Esophagus muscularis mucosa (tissue), 4 donors: ENCODE data around the gene EFEMP2. TPM values are rescaled to one million over a fixed set of nuclear protein-coding genes. Genes with fewer than 3 reads are reported as not detected.
"Not testable (repeated sequence)": the region's sequence is repeated elsewhere in the genome, so short reads cannot be mapped to it uniquely, and the experiment has no call there.

Experiments used
- DNase-seq: peaks from one replicate; pipeline ENCODE4 v3.0.0-alpha.2; 2017; ENCODE audit errors: extremely low spot score
- H3K27ac ChIP-seq, 4 donors: fragments of 200-600 bp; sonication (generic); replicated peaks in 1 of 4; 1 replicate in 3 of 4; 2 replicates in 1 of 4; pipeline ENCODE4 v1.5.1; 2016 to 2019; ENCODE audit warnings: mild to moderate bottlenecking in 1 of 4
- H3K27me3 ChIP-seq, 4 donors: fragments of 200-600 bp; sonication (generic); one replicate each; pipeline versions ENCODE4 v1.5.1 to v1.6.0; 2016 to 2019
- H3K36me3 ChIP-seq, 4 donors: fragments of 200-600 bp; sonication (generic); one replicate each; pipeline ENCODE4 v1.5.1; 2016 to 2019
- H3K4me1 ChIP-seq, 4 donors: fragments of 200-600 bp; sonication (generic); one replicate each; pipeline ENCODE4 v1.5.1; 2016 to 2019
- H3K4me3 ChIP-seq, 4 donors: fragments of 200-600 bp; sonication (generic); 1 replicate in 2 of 4; 2 replicates in 2 of 4; pipeline ENCODE4 v1.5.1; 2016 to 2019; ENCODE audit warnings: mild to moderate bottlenecking in 4 of 4, moderate library complexity in 1 of 4
- H3K9me3 ChIP-seq, 4 donors: fragments of 200-600 bp; sonication (generic); 1 replicate in 3 of 4; 2 replicates in 1 of 4; pipeline ENCODE4 v1.5.1; 2016 to 2019
- CTCF ChIP-seq, 3 experiments: fragments of 200-600 bp in 2 of 3; fragments of 450-650 bp in 1 of 3; sonication (generic) in 2 of 3; IDR thresholded peaks; one replicate each; pipeline ENCODE4 v1.5.1; 2017 to 2019; ENCODE audit warnings: antibody characterized with exemption in 3 of 3, mild to moderate bottlenecking in 2 of 3, moderate library complexity in 1 of 3
- EP300 ChIP-seq: sonication (generic); formaldehyde crosslinking; IDR thresholded peaks from one replicate; pipeline ENCODE4 v1.6.1; 2017; ENCODE audit warnings: antibody characterized with exemption
- POLR2A ChIP-seq: fragments of 450-650 bp; IDR thresholded peaks from one replicate; pipeline ENCODE4 v1.6.1; 2017; ENCODE audit warnings: antibody characterized with exemption, moderate library complexity, mild to moderate bottlenecking, low read depth
- POLR2AphosphoS5 ChIP-seq, 2 donors: sonication (generic); formaldehyde crosslinking; IDR thresholded peaks; one replicate each; pipeline ENCODE4 v1.6.1; 2017; ENCODE audit warnings: antibody characterized with exemption in 2 of 2
- WGBS: methylation state at CpG from one replicate; pipeline ENCODE4 v1.1.5; 2018; 5-methylcytosine and 5-hydroxymethylcytosine counted together
- intact Hi-C: fragments of 100-400 bp; cut with DNase I; formaldehyde crosslinking; loops from one replicate; pipeline ENCODE4 v1.15.1; 2023
- total RNA-seq, 4 donors: library from RNA; depleted of rRNA; stranded (reverse); fragments of >200 nt; gene quantifications; one replicate each; pipeline versions ENCODE4 v1.1.0 to v1.2.1, GENCODE V29; 2016

EFEMP2 gene
- total RNA-seq, 4 donors from 2014 or later = 71.8 to 111 (median 82.2) TPM

- DNase-seq = no peak
- H3K4me3 ChIP-seq = peak overlapping the region; percentile 27 to 84 (median 57)
- intact Hi-C loops = no loop called here
- TF ChIP-seq CTCF (IDR thresholded peaks at IDR 0.05) (no peak), POLR2AphosphoS5 (IDR thresholded peaks at IDR 0.05) (no peak), POLR2A (no peak), EP300 (no peak)
- H3K27me3 ChIP-seq = peaks cover 0 to 2% (median 0%) of the 10 kb centered on the region in 4 donors
- H3K4me1 ChIP-seq = peaks cover 42 to 57% (median 51%) of the 10 kb centered on the region in 4 donors
- no peaks in the 10 kb centered on the region for H3K9me3 ChIP-seq
- WGBS = 59% methylated on average over 13 of the region's 16 CpGs
- peak overlapping the region; percentile 96 to 100 (median 98) for H3K27ac ChIP-seq
- H3K36me3 ChIP-seq = no peaks in the 10 kb centered on the region
These were observed 21.5 kb upstream of the EFEMP2 start for GRCh38 chr11:65894034-65894591.

GRCh38 chr11:65892661-65893317 lies 20.2 kb upstream of the EFEMP2 start:
- WGBS = 72% methylated on average over 10 of the region's 10 CpGs
- DNase-seq = no peak

GRCh38 chr11:65892137-65892540 lies 19.5 kb upstream of the EFEMP2 start:
- DNase-seq, H3K36me3 ChIP-seq, intact Hi-C loops, H3K9me3 ChIP-seq, H3K27me3 ChIP-seq: not testable (repeated sequence)
- Histone ChIP-seq H3K4me3 (peak overlapping the region; percentile 71 to 84 (median 82)), H3K4me1 (peaks cover 49 to 65% (median 62%) of the 10 kb centered on the region in 4 donors), H3K27ac (peak overlapping the region; percentile 96 to 100 (median 98))
- WGBS = 36% methylated on average over 4 of the region's 5 CpGs

More at GRCh38 chr11:65892661-65893317, 20.2 kb upstream of the EFEMP2 start:
- Histone ChIP-seq H3K27ac (peak overlapping the region; percentile 96 to 100 (median 98)), H3K4me1 (peaks cover 43 to 58% (median 55%) of the 10 kb centered on the region in 4 donors), H3K27me3 (no peaks in the 10 kb centered on the region), H3K9me3 (no peaks in the 10 kb centered on the region), H3K36me3 (no peaks in the 10 kb centered on the region), H3K4me3 (peak overlapping the region in 3 of 4 donors; percentile 30 to 84 (median 84))
- no peak for TF ChIP-seq POLR2A
- intact Hi-C loops = no loop called here

- peak overlapping the region; percentile 96 to 100 (median 98) for H3K27ac ChIP-seq
- TF ChIP-seq POLR2A (no peak), EP300 (no peak), POLR2AphosphoS5 (IDR thresholded peaks at IDR 0.05) (peak; percentile 71 to 75), CTCF (IDR thresholded peaks at IDR 0.05) (peak; percentile 20 to 38 (median 35))
- no peak for DNase-seq
- peaks cover 52 to 72% (median 67%) of the 10 kb centered on the region in 4 donors for H3K4me1 ChIP-seq
- H3K4me3 ChIP-seq = peak overlapping the region; percentile 71 to 84 (median 82)
- no peaks in the 10 kb centered on the region for H3K9me3 ChIP-seq
- intact Hi-C loops = no loop called here
- no peaks in the 10 kb centered on the region for H3K27me3 ChIP-seq
- peaks cover 0 to 6% (median 2%) of the 10 kb centered on the region in 4 donors for H3K36me3 ChIP-seq
- WGBS = 9% methylated on average over 33 of the region's 57 CpGs
These were observed 18.9 kb upstream of the EFEMP2 start for GRCh38 chr11:65891219-65892136.

DNA sequence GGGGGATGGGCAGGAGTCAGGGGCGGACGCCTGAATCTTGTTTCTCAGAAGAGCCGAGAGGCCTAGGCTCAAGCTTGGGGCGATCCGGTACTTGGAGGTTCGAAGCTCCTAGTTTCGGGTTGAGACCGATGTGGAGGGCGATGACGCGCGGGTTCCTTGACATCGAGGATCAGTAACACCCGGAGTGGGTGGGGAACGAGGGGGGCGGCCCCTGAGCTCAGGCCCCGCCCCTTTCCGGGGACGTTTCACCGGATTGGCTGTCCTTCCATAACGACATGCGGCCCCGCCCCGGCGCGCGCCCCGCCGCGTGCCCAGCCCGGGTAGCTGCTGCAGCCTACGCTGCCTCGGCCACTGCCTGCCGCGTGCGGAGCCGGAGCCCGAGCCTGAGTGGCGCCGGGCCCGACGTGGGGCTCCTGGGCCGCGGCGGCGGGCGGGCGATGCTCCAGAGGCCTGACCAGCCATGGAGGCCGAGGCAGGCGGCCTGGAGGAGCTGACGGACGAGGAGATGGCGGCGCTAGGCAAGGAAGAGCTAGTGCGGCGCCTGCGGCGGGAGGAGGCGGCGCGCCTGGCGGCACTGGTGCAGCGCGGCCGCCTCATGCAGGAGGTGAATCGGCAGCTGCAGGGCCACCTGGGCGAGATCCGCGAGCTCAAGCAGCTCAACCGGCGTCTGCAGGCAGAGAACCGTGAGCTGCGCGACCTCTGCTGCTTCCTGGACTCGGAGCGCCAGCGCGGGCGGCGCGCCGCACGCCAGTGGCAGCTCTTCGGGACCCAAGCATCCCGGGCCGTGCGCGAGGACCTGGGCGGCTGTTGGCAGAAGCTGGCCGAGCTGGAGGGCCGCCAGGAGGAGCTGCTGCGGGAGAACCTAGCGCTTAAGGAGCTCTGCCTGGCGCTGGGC lies 18.0 kb upstream of the EFEMP2 start, which contains the start of gene CCDC85B:
Gene CCDC85B (plus strand): TSS at position 350 of the 895 bp plus-strand sequence. CDS start 111 bp downstream, at position 461.
- DNase-seq = peak; percentile 100
- Histone ChIP-seq H3K4me1 (peaks cover 52 to 76% (median 69%) of the 10 kb centered on the region in 4 donors), H3K27me3 (no peaks in the 10 kb centered on the region), H3K36me3 (peaks cover 0 to 15% (median 8%) of the 10 kb centered on the region in 4 donors), H3K9me3 (no peaks in the 10 kb centered on the region), H3K27ac (peak within 1 kb of the TSS; percentile 96 to 100 (median 98)), H3K4me3 (peak within 1 kb of the TSS; percentile 71 to 84 (median 82))
- no peak for TF ChIP-seq EP300
- TF ChIP-seq CTCF (IDR thresholded peaks at IDR 0.05) = peak in 2 of 3 experiments; percentile 9 to 22
- TF ChIP-seq POLR2A = peak; percentile 87
- TF ChIP-seq POLR2AphosphoS5 (IDR thresholded peaks at IDR 0.05) = peak; percentile 94 to 99
- intact Hi-C loops = no loop called here
- WGBS = 0% methylated on average over 8 of the region's 94 CpGs
